ENCODE results near the gene NRTN. TPM values are rescaled to one million over a fixed set of nuclear protein-coding genes. Genes with fewer than 3 reads are reported as not detected.

NRTN gene
- total and polyA plus RNA-seq, 2 of the 13 experiments (the other 11 are each of a cell fraction or from before 2014, with no cell fraction given), result 4.1 to 5.3 TPM

GRCh38 chr19:5805462-5806132, 730 bp downstream of the NRTN start (continued):
- TF ChIP-seq PRDM10 (CRISPR knock-in tag; IDR thresholded peaks at IDR 0.05; ENCODE audit: low read depth) (no peak), ZNF589 (CRISPR knock-in tag; conservative IDR thresholded peaks at IDR 0.05) (no peak), ESRRA (CRISPR knock-in tag; IDR thresholded peaks at IDR 0.05; ENCODE audit: low read depth) (peak; percentile 49; the same call in 1 of the 2 replicates), ZNF501 (CRISPR knock-in tag; IDR thresholded peaks at IDR 0.05) (peak; percentile 86), ZFP1 (CRISPR knock-in tag; IDR thresholded peaks at IDR 0.05) (no peak), FIP1L1 (IDR thresholded peaks at IDR 0.05; ENCODE audit: borderline replicate concordance, insufficient read depth, low read depth, low read length) (no peak), ZNF639 (CRISPR knock-in tag; conservative IDR thresholded peaks at IDR 0.05) (peak; percentile 76; the same call in 1 of the 2 replicates), MIER3 (CRISPR knock-in tag; IDR thresholded peaks at IDR 0.05; ENCODE audit: borderline replicate concordance) (no peak), ZNF138 (CRISPR knock-in tag; IDR thresholded peaks at IDR 0.05; ENCODE audit: low read depth) (no peak), CCDC6 (CRISPR knock-in tag; IDR thresholded peaks at IDR 0.05) (0 out of 2 replicates have a peak, but pooled peaks have one; percentile 38), HBP1 (CRISPR knock-in tag; IDR thresholded peaks at IDR 0.05; ENCODE audit: low read depth) (no peak), DRAP1 (CRISPR knock-in tag; IDR thresholded peaks at IDR 0.05) (no peak), ZNF337 (CRISPR knock-in tag; IDR thresholded peaks at IDR 0.05; ENCODE audit: borderline replicate concordance, low read depth) (no peak), ZKSCAN8 (CRISPR knock-in tag; IDR thresholded peaks at IDR 0.05; ENCODE audit: borderline replicate concordance) (0 out of 2 replicates have a peak, but pooled peaks have one; percentile 43), ZNF367 (CRISPR knock-in tag; IDR thresholded peaks at IDR 0.05; ENCODE audit: borderline replicate concordance) (no peak), HMGXB4 (CRISPR knock-in tag; IDR thresholded peaks at IDR 0.05; ENCODE audit: borderline replicate concordance in 1 of 2, low read depth in 1 of 2) (peak; percentile 80 to 86; a peak in 2 of 4 replicates), RXRA (CRISPR knock-in tag; IDR thresholded peaks at IDR 0.05) (peak; percentile 78), MYNN (CRISPR knock-in tag; IDR thresholded peaks at IDR 0.05; ENCODE audit: low read depth) (no peak), XRCC5 (optimal IDR thresholded peaks at IDR 0.05; ENCODE audit: low read length) (peak; percentile 77)
